RWPE1 (cell line): ENCODE measurements around the gene ZFP90.

Experiments used
- CTCF ChIA-PET: fragments of 350-600 bp; sonication (Branson Sonifier 250); formaldehyde crosslinking; extraction: SDS; loops from one replicate; lab custom pipeline; 2021; lab: Yijun Ruan, JAX
- POLR2A ChIA-PET: fragments of 400-600 bp; formaldehyde crosslinking; extraction: SDS; loops from one replicate; lab custom pipeline; 2020; ENCODE audit warnings: antibody characterized with exemption; ENCODE audit not compliant: low non-redundant PET; lab: Yijun Ruan, JAX
- DNase-seq: peaks from one replicate; pipeline ENCODE4 v3.0.0; 2012; ENCODE audit warnings: low spot score
- H3K27ac ChIP-seq: fragments of 450-650 bp; 2 replicates; pipeline ENCODE4 v1.5.1; 2017
- TF ChIP-seq, protein P1 (sequence below): fragments of 450-650 bp; conservative IDR thresholded peaks from 2 replicates; pipeline ENCODE4 v1.5.1; 2017; ENCODE audit warnings: low read depth, mild to moderate bottlenecking

ZFP90 gene

DNA sequence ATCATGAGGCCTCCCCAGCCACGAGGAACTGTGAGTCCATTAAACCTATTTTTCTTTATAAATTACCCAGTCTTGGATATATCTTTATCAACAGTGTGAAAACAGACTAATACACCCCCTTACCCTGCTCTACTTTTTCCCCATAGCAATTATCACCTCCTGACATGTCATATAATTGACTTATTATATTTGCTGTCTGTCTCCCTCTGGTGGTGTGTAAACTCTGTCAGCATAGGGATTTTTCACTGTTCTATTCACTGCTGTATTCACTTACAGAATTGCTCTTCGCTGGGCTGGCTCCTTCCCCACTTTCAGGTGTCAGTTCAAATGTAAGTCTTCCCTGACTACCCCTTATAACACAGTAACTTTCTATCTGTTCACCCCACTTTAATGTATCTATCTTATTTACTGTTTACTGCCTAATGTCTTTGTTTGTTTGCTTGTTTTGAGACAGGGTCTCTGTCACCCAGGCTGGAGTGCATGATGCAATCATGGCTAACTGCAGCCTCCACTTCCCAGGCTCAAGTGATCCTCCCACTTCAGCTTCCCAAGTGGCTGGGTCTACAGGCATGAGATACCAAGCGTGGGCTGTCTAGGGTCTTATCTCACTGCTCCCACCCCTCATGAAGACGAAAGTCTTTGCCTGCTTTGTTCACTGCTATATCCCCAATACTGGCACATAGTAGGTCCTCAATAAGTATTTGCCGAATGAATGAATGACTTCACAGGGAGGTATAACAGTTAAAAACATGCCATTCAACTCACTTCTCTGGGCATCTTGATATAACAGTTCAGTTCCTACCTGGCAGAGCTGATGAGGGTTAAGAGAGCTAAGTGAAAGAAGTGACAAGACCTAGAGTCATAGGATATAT lies 53.6 kb downstream of the ZFP90 start:
- peak; percentile 17 for DNase-seq
- ChIA-PET CTCF (interaction anchor here (0.7 to 0.8 kb wide), 2 partner anchors 145 to 157 kb away, joined by 3 to 4 read pairs; no protein-coding TSS in a partner anchor), POLR2A (no interaction called here)
- H3K27ac ChIP-seq, result no peak overlapping the region
- TF ChIP-seq, protein P1, sequence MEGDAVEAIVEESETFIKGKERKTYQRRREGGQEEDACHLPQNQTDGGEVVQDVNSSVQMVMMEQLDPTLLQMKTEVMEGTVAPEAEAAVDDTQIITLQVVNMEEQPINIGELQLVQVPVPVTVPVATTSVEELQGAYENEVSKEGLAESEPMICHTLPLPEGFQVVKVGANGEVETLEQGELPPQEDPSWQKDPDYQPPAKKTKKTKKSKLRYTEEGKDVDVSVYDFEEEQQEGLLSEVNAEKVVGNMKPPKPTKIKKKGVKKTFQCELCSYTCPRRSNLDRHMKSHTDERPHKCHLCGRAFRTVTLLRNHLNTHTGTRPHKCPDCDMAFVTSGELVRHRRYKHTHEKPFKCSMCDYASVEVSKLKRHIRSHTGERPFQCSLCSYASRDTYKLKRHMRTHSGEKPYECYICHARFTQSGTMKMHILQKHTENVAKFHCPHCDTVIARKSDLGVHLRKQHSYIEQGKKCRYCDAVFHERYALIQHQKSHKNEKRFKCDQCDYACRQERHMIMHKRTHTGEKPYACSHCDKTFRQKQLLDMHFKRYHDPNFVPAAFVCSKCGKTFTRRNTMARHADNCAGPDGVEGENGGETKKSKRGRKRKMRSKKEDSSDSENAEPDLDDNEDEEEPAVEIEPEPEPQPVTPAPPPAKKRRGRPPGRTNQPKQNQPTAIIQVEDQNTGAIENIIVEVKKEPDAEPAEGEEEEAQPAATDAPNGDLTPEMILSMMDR, result no peak; the same call in 1 of the 2 replicates

DNA sequence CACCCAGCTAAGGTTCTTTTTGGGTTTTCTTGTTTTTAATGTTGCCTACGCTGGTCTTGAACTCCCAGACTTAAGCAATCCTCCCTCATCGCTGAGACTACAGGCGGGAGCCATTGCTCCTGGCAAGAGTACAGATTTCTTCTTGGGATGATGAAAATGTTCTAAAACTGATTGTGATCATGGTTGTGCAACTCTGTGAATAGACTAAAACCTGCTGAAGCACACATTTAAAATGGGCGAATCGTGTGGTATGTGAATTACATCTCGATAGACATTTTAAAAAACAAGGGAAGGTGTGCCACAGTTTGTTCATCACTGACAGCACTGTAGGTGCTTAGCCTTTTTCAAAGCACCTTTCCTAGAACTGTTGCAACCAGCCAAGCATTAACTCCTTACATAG lies 57.2 kb downstream of the ZFP90 start:
- ChIA-PET POLR2A (no interaction called here), CTCF (no interaction called here)
- TF ChIP-seq, protein P1, result no peak

DNA sequence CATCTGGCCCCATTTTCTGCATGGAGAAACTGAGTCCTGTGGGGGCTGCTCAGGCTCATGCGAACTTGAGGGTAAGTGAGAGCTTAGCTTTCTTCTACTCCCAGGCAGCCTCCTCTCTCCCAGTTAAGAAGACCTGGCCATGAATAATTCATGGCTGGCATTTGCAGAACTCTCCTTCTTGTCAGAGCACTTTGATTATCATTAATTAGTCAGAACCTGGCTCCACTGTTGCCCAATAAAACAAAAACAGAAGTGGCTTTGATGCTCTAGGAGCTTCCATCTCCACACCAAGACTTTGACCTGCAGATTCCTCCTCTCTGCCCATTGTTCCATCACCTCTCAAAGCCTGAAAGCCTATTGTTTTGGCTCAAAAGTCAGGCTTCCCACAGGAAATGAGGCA lies 60.5 kb downstream of the ZFP90 start:
- H3K27ac ChIP-seq, result no peak overlapping the region
- TF ChIP-seq, protein P1, result no peak
- no peak for DNase-seq
- POLR2A ChIA-PET, result no interaction called here
- CTCF ChIA-PET, result interaction anchor here (0.6 to 1.0 kb wide), 3 partner anchors 9 to 139 kb away, joined by 3 to 5 read pairs (median 3); no protein-coding TSS in a partner anchor

More for the DNA sequence above, 57.2 kb downstream of the ZFP90 start:
- no peak for DNase-seq
- H3K27ac ChIP-seq, result no peak overlapping the region

DNA sequence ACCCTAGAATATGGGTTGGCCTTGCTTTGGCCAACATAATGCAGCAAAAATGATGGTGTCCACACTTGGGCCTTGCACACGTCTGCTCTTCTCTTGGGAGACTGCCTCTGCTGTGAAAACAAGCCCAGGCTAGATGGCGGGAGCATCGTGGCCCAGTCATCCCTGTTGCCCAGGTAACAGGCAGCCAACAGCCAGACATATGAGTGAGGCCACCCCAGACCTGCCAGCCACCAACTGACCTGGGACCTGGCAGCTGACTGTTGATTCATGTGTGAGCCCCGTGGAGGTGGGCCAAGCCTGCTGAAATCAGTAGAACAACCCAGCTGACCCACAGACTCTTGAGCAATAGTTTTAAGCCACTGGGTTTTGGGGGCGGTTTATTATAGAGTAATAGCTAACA lies 66.7 kb downstream of the ZFP90 start:
- POLR2A ChIA-PET, result no interaction called here
- peak overlapping the region; percentile 80 for H3K27ac ChIP-seq
- CTCF ChIA-PET, result interaction anchor here (0.7 to 1.3 kb wide), 2 partner anchors 16 to 46 kb away, joined by 3 to 4 read pairs; no protein-coding TSS in a partner anchor
- TF ChIP-seq, protein P1, result no peak
- DNase-seq, result peak; percentile 86

DNA sequence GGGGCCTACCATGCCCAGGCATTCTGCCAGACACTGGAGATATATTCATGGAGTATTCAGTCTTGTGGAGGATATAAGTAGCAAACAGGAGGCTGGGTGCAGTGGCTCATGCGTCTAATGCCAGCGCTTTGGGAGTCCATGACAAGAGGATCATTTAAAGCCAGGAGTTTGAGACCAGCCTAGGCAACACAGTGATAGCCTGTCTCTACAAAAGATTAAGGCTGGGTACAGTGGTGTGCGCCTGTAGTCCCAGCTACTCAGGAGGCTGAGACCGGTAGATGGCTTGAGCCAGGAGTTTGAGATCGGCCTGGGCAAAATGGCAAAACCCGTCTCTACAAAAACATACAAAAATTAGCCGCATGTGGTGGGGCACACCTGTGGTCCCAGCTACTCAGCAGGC lies 68.4 kb downstream of the ZFP90 start:
- peak overlapping the region; percentile 44; the same call in 1 of the 2 replicates for H3K27ac ChIP-seq

DNA sequence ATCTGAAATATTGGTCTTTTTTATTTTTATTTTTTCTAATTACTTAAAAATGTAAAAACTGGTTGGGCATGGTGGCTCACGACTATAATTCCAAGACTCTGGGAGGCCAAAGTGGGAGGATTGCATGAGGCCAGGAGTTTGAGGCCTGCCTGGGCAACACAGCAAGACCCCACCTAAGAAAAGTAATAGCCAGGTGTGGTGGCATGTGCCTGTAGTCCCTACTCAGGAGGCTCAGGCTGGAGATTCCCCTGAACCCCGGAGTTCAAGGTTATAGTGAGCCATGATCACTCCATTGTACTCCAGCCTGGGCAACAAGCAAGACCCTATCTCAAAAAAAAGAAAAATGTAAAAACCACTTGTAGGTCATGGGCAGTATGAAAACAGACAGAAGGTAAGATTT lies 69.2 kb downstream of the ZFP90 start:
- ChIA-PET POLR2A (no interaction called here), CTCF (interaction anchor here (0.6 kb wide), 1 partner anchor 238 kb away, joined by 3 read pairs; no protein-coding TSS in a partner anchor)
- TF ChIP-seq, protein P1, result no peak
- no peak overlapping the region for H3K27ac ChIP-seq
- DNase-seq, result no peak

More for the DNA sequence above, 68.4 kb downstream of the ZFP90 start:
- TF ChIP-seq, protein P1, result no peak
- ChIA-PET CTCF (no interaction called here), POLR2A (no interaction called here)
- DNase-seq, result no peak
